ENCODE measurements around the gene CLIP3.

GRCh38 chr19:36003284-36003683 is 29.4 kb downstream of the CLIP3 start:
- TF ChIP-seq, protein P1, sequence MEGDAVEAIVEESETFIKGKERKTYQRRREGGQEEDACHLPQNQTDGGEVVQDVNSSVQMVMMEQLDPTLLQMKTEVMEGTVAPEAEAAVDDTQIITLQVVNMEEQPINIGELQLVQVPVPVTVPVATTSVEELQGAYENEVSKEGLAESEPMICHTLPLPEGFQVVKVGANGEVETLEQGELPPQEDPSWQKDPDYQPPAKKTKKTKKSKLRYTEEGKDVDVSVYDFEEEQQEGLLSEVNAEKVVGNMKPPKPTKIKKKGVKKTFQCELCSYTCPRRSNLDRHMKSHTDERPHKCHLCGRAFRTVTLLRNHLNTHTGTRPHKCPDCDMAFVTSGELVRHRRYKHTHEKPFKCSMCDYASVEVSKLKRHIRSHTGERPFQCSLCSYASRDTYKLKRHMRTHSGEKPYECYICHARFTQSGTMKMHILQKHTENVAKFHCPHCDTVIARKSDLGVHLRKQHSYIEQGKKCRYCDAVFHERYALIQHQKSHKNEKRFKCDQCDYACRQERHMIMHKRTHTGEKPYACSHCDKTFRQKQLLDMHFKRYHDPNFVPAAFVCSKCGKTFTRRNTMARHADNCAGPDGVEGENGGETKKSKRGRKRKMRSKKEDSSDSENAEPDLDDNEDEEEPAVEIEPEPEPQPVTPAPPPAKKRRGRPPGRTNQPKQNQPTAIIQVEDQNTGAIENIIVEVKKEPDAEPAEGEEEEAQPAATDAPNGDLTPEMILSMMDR (IDR thresholded peaks at IDR 0.05) = no peak
- no peak for TF ChIP-seq POLR2A (IDR thresholded peaks at IDR 0.05)
